G401.6 (cell line): ENCODE results near the gene CALCB.

Source experiments
- FAIRE-seq: peaks from 2 replicates; lab custom pipeline; 2012; peaks lifted over from hg19 to GRCh38; lab: Jason Lieb, UNC

CALCB gene

DNA sequence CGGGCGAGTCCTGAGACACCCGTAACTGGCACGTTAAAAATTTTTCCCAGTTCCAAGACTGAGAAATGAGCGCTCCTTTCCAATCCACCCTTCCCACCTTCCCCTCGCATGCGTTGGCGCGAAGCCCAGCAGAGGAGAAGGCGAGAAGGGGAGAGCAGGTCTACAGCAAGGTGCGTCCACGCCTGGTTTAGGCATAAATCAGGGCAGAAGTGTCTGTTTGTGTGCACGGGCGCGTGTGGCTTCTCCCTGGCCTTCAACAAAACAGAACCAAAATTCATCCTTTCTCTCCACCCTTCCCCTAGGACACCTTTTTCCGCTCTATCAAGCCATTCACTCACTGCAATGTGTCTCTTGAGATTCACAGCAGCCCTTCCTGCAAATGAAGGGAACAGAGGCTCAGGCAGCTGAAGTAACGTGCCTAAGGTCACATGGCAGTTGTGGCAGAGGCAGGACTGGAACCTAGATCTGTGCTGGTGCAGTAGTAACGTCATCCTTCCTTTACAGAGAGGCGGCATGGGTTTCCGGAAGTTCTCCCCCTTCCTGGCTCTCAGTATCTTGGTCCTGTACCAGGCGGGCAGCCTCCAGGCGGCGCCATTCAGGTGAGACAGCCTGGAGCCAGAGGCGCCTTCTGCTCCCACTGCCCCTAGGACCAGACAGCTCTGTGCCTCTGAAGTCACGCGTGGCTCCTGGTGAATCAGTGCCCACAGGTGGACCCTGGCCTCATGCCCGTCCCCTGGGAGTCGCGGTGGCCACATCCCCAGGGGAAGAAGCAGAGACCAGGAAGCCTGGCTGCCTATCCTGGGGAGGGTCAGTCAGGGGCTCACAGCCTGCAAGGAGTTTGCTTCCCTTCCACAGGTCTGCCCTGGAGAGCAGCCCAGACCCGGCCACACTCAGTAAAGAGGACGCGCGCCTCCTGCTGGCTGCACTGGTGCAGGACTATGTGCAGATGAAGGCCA, 1.1 kb downstream of the CALCB start:
- no peak for FAIRE-seq

- no peak for FAIRE-seq
Observed at GRCh38 chr11:15075162-15075526, 1.8 kb downstream of the CALCB start.

- no peak for FAIRE-seq
Observed at GRCh38 chr11:15091175-15091574, 17.8 kb downstream of the CALCB start.

DNA sequence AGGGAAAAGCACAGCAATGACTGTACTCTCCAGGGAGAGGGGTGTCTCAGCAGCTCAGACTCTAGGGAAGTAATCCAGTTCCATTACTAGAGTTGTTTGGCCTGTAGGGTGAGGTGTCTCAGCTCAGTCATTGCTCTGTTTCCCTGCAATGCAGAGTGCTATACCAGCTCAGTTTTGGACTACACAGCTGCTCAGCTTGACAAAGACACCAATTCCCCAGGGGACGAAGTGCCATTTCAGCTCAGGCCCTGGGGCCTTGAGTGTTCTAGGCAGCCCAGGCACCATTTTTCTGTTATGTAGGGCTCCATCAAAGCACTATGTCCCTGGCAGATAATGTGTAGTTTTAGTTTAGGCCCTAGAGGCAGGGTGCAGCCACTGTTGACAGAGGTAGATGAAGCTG, 18.2 kb downstream of the CALCB start:
- no peak for FAIRE-seq

DNA sequence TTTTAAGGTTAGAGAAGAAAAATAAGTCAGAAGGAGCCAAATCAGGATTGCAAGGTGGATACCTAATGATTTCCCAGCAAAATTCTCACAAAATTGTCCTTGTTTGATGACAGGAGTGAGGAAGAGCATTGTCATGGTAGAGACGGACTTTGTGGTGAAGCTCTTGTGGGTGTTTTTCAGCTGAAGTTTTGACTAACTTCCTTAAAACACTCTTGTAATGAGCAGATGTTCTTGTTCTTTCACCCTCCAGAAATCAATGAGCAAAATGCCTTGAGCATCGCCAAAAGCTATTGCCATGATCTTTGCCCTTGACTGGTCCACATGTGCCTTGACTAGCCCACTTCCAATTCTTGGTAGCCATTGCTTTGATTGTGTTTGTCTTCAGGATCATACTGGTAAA, 20.0 kb downstream of the CALCB start:
- no peak for FAIRE-seq

- no peak for FAIRE-seq
Observed at GRCh38 chr11:15095736-15096228, 22.4 kb downstream of the CALCB start.

- FAIRE-seq, result no peak
Observed at GRCh38 chr11:15097411-15097810, 24.0 kb downstream of the CALCB start.

DNA sequence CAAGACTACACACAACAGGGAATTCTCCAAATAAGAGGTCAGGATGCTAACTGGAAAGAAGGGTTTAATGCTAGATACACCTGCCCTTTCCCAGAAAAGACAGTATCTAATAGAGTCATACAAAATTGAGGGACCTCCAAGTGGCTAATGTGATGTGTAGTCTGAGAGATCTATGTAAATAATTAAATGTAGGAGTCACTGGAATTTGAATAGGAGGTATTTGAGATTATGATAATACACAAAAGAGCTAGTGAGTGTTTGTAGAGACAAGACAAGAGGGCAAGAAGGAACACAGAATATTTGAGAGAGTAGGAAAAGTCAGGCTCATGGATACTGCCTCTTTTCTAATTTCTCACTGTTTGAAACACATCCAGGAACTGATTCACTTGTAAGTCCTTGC, 25.9 kb downstream of the CALCB start:
- FAIRE-seq, result no peak

DNA sequence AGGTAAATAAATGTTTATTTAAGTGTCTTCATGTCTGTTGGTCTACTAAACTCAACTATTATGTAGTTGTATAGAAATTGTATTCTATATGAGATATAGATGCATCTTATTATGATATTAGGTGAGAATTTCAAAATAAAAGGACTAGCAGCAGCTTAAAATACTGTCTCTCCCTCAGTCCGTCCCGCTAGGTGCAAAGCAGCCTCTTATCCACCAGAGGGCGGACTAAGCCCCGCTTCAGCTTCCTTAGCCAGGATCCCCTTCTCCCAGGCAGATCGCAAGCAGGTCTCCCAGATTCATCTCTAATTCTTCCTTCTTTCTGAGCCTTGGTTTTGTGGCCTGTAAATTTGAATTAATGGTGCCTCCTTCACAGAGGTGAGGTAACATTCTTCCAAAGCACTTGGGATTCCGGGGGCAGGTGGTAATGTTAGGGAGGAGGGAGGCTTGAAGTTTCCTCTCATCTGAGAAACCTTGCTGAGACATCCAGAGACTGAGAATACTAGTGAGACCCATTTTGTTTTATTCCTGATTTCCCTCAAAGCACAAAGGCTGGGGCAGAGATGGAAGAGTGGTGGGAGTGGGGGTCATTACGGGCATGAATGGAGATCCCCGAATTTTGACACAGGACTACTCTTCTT, 27.8 kb downstream of the CALCB start:
- peak; percentile 56 for FAIRE-seq

- FAIRE-seq, result no peak
Observed at GRCh38 chr11:15104166-15104565, 30.8 kb downstream of the CALCB start.

GRCh38 chr11:15106201-15106965, 33.0 kb downstream of the CALCB start:
- no peak for FAIRE-seq

DNA sequence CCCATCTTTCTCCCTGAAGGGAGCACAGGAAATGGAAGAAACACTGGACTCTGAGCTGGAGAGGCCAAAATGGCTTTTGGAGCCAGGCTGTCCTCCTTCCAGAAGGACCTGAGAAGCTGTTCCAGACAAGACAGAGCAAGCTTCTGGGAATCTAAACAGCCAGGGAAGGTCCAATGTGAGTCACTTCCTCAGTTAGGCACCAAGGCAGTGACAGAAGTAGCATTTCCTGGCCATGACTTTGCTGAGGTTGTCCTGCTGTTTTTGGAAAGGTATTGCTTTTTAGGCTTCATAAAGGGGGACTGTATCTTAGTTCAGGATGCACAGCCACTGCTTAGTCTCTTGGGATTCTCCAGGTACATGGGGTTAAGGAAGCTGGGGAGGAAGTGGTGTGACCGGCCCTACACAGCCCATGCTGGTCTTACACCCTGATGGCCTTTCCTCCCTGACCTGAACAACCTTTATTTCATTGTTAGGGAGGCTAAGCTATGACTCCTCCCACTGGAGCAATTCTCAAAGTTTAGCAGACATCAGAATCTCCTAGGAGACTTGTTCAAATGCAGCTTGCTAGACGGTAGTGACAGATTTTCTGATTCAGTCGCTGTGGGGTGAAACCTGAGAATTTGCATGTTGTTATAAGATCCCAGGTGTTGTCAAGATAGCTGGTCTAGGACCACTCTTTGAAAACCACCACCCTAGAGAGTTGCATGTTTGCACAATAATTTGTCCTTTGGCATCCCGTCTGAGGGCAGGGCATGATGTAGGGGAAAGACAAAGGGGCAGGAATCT, 34.5 kb downstream of the CALCB start:
- no peak for FAIRE-seq

DNA sequence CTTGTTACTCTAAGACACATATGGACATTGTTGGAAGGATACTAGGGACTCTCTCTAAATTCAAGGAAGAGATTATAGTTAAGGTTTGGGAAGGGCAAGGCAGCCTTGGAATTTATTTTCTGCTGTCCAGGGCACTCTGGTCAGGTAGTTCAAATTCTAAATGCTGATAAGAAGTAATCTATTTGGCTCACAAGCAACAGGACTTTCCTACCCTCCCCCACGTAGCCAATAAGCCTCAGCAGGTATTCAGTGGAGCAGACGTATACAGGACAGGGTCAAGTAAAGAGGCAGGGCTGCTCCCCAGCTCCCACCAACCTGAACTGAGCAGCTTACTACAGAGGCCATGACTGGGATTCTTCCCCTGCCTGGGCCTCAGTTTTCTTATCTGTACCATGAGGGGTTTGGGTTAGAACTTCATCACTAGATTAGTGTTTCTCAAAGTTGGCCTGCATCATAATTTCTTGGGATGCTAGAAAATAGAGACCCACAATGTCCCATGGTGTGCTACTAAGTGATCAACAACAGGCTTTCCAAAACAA, 35.3 kb downstream of the CALCB start:
- FAIRE-seq, result no peak

DNA sequence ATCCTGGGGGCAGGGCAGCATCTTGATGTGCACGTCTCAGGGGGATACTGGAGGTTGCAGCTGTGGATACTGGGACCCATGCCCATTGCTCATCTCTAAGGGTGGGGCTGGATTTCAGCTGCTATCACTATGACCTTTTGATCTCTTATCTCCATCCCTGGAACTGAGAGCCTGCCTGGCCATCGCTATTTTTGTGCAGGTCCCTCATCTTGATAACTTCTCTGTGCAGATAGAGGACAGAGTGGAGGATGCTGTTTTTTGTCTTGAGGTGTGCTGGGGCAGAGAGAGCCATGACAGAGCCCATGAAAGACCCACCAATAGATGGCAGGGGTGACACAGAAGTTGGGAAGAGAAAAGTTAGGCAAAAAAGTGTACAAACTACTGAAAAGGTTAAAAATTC, 36.2 kb downstream of the CALCB start:
- no peak for FAIRE-seq

DNA sequence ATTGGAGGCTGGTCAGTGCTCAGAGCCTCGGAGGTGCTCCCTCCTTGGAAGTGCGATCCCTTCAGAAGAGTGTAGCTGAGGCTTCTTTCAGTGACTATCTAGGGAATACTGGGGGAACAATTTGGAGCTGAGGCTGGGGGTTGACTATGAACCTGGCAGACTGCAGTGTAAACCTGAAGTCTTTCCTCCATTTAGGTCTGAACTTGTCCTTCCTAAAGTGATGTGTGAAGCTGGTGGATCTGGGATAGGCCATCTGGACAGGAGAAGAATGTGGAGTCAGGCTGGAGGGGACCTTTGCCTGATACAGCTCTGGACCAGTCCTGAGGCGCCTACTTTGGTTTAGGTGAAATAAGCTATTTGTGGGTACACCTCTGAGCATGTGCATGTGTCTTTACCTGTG, 37.8 kb downstream of the CALCB start:
- no peak for FAIRE-seq

- FAIRE-seq, result no peak
Observed at GRCh38 chr11:15112131-15112541, 38.7 kb downstream of the CALCB start.

DNA sequence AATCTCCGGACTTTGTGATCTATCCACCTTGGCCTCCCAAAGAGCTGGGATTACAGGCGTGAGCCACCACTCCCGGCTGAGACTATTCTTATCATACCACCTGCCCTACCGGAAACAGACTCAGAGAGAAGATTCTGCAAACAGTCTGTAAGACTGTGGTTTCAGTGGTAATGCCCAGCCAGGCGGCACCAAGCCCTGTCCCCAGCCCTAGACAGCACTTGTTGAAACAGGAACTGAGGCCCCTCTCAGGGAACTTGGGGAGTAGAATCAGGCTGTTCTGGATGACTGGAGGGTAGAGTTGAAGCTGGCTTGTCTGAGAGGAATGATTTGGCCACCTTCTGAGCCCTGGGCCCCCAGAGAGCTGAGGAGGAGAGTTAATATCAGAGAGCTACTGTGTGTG, 40.0 kb downstream of the CALCB start:
- FAIRE-seq, result no peak

- no peak for FAIRE-seq
Observed at GRCh38 chr11:15114501-15115475, 41.4 kb downstream of the CALCB start, which contains the start of gene INSC. TSS of gene INSC (plus strand) at chr11:15114923. CDS start at chr11:15149175, 34,252 bp downstream.

- no peak for FAIRE-seq
Observed at GRCh38 chr11:15115686-15116085, 42.3 kb downstream of the CALCB start.

DNA sequence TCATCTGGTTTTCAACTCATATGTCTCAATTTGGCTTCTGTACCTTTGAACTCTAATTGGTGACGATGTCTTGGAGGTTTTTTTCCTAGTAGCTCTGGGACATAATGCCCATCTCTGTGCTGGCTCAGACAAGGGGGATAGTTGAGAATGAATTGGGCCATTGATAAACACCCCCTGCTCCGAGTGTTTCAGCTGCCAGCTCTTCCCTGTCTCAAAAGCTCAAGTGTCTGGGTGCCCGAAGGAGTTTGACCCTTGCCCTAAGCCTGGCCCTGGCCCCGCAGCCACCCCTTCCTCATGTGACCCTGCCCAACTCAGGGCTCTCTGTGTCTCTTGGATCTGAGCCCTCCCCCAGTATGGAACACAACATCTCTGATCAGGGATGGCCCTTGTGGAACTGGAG, 44.4 kb downstream of the CALCB start:
- no peak for FAIRE-seq
